HepG2 (cell line): ENCODE results near the gene DNAJC1.

Experiments used
- BHLHE40 ChIP-seq: IDR thresholded peaks from 2 replicates; pipeline ENCODE4 v1.6.1; 2011; ENCODE audit warnings: low read length, improper control_type of control experiment
- EP300 ChIP-seq, 3 experiments: sonication (generic) in 1 of 3; formaldehyde crosslinking in 1 of 3; IDR thresholded peaks; 2 replicates each; pipeline versions ENCODE4 v1.5.1 to v1.6.1; 2011 to 2020; ENCODE audit warnings: low read depth in 2 of 3, low read length in 2 of 3, borderline replicate concordance in 1 of 3, improper control_type of control experiment in 1 of 3, mild to moderate bottlenecking in 1 of 3, missing genetic modification reagents in 1 of 3, moderate library complexity in 1 of 3
- HNRNPK ChIP-seq: fragments of 200-400 bp; formaldehyde crosslinking; IDR thresholded peaks from 2 replicates; pipeline ENCODE4 v1.6.1; 2018; ENCODE audit warnings: low read length, low read depth, moderate library complexity, mild to moderate bottlenecking; ENCODE audit not compliant: poor library complexity, severe bottlenecking
- POLR2A ChIP-seq, 2 experiments: IDR thresholded peaks; 2 replicates each; pipeline ENCODE4 v1.6.1; 2011; ENCODE audit warnings: low read depth in 2 of 2, low read length in 2 of 2, mild to moderate bottlenecking in 1 of 2, moderate library complexity in 1 of 2; ENCODE audit not compliant: insufficient read depth in 1 of 2
- REST ChIP-seq, 2 experiments: IDR thresholded peaks; 2 replicates each; pipeline ENCODE4 v1.6.1; 2011 to 2012; ENCODE audit warnings: low read length in 2 of 2, borderline replicate concordance in 1 of 2, low read depth in 1 of 2, mild to moderate bottlenecking in 1 of 2, moderate library complexity in 1 of 2
- STAT6 ChIP-seq: sonication (generic); formaldehyde crosslinking; IDR thresholded peaks from 2 replicates; pipeline ENCODE4 v1.4.0; 2020; ENCODE audit warnings: missing genetic modification reagents, mild to moderate bottlenecking, borderline replicate concordance
- TCF7 ChIP-seq: sonication (generic); IDR thresholded peaks from 2 replicates; pipeline ENCODE4 v1.6.1; 2016; ENCODE audit warnings: antibody characterized with exemption, low read depth

- TF ChIP-seq STAT6 (CRISPR knock-in tag) (no peak), TCF7 (no peak), HNRNPK (no peak), REST (IDR thresholded peaks at IDR 0.05; ENCODE audit: borderline replicate concordance in 1 of 2, low read depth in 1 of 2, low read length in 2 of 2) (no peak), BHLHE40 (no peak), EP300 (IDR thresholded peaks at IDR 0.05; ENCODE audit: low read depth in 2 of 2, low read length in 2 of 2) (no peak), EP300 (CRISPR knock-in tag; IDR thresholded peaks at IDR 0.05; ENCODE audit: borderline replicate concordance) (no peak), POLR2A (IDR thresholded peaks at IDR 0.05; ENCODE audit: insufficient read depth in 1 of 2, low read depth in 2 of 2, low read length in 2 of 2) (no peak)
Measured at GRCh38 chr10:21860718-21861117, 142.8 kb downstream of the DNAJC1 start.
